Stimulated activated CD8-positive, alpha-beta memory T cell treated with anti-CD3 and anti-CD28 coated beads, Interleukin-7, amount 100 ng/mL, for 4 hours (primary cell): ENCODE results near the gene CRACR2A.

Source experiments
- DNase-seq, 2 donors: peaks; one replicate each; pipeline ENCODE4 v3.0.0-alpha.2; 2020; ENCODE audit warnings: low read depth in 2 of 2

CRACR2A gene

DNA sequence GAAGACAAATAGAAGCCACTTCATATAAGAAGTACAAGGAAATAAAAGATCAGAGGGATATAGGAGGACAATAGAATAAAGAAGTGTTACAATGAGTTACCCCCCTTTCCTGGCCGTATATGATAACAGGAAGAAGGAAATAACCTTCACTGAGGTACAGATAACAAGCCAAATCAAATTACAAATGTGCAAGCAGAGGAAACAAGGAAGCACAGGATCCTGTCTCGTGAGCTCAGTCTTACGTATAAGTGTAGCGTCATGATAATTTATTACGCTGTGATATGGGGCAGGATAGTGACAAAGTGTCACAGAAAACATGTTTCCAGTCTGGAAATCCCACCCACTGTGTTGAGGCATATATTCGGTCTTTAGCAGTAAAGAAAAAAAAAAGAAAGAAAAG lies 26.5 kb downstream of the CRACR2A start:
- DNase-seq = no peak

DNA sequence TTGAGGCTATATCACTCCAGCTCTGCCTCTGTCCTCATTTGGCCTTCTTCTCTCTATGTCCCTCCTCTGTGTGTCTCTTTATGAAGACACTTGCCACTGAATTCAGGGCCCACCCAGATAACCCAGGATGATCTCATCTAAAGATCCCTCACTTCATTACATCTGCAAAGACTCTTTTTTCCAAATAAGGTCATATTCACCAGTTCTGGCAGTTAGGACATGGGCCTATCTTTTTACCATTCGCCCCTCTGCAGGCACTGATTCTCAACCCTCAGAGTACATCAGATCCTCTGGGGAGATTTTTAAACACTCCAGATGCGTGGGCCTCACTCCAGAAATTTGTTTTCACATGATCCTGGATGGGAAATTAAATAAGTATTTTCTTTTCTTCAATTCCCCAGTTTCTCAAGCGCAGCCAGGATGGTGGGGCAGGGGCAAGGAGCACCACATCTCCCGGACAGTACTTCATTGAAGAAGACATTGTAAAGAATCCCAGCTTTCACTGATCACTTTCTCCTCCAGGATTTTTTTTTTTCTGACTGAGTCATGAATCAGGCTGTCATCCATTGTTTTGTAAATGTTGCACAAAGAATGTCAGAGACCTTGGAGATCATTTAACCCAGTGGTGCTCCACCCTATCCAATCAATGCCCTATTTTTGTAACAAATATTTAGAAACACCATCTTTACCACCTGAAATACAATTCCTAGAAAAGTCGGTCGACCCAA lies 27.4 kb downstream of the CRACR2A start:
- DNase-seq = no peak

DNA sequence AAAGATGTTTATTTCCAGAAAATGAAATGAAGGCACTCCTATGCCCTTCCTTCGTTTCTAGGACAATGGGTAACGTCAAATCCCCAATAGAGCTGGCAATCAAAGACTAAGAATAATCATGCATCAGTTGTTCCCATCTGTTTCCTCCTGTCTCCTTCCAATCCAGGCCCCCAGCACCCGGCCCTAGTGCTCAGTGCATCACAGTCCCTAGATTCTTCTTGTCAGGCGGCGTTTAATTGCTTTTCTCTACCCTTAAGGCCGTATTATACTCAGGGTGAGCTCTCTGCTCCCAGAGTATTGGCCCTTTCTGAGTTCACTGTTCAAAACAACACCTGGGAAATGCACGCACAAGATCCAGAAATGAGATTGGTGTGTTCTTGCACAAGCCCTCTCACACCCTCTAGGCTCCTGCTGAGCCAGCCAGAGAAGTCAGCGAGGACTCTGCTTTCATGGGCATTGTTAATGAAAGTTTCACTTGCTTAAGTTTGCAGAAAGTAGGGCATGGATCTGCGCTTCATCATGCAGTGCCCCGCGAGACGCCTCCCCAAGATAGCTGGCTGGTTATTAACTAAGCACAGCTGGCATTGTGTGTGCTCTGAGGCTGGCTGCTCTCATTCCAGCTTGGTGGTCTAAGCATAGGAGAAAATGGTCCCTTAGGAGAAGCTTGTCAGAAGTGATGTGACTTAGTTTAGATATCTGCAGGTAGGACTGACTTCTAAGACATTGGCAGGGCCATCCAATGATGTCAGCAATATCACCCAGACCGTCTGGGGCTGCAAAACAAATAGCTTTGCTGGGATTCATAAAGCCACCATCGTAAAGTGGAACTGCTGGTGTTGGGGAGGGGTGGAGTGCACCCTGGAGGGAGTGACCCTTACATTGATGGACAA lies 28.7 kb downstream of the CRACR2A start:
- DNase-seq = no peak

DNA sequence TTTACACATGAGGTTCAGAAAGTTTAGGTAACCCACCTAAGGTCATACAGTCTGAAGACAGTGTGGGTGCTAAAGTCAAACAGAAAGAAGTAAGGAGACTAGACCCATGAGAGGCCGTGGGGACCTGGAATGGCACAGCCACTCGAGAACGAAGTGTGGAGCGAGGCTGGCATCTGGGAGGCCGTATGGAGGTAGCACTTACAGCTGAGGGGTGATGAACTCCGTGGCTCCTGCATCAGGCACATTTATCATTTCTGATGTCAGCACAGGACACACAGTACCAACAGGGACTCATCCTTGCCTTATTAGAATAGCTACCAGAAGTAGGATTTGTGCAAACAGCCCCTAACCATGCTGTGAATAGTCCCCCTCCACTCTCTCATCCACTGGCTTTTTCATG lies 30.5 kb downstream of the CRACR2A start:
- DNase-seq = no peak

DNA sequence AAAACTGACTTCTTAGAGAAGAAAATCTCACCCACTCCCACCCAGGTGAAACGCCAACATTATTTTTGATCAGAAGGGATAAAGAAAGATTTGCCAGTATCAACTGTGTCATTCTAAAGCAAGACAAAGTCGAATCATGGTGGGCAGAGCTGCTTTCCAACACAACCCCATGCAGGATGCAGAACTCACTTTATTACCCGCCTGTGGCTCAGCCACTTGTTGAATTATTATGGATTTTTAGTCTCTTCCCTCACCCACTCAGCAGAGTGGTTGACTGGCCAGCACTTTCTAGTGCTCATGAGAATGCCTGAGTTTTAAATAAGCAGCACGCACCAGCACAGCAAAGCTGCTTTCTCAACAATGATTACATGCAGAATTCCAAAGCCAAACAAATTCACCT lies 32.1 kb downstream of the CRACR2A start:
- DNase-seq = no peak

DNA sequence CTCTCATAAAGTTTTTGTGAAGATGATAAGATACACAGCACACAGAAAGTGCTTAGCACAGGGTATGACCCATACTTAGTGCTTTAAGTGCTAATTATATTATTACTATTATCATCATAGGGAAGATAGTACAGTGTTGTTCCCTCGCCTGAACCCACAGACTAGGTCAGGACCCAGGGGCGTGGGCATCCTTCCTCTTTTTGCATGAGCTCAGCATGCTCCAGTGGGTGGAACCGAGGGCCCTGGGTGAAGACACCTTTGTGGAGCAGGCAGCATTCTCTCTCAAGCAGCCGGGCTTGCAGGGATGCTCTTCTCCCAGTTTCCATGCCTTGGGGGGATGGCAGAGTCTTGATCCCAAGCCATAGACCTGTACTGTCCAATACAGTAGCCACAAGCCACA lies 34.8 kb downstream of the CRACR2A start:
- no peak for DNase-seq

DNA sequence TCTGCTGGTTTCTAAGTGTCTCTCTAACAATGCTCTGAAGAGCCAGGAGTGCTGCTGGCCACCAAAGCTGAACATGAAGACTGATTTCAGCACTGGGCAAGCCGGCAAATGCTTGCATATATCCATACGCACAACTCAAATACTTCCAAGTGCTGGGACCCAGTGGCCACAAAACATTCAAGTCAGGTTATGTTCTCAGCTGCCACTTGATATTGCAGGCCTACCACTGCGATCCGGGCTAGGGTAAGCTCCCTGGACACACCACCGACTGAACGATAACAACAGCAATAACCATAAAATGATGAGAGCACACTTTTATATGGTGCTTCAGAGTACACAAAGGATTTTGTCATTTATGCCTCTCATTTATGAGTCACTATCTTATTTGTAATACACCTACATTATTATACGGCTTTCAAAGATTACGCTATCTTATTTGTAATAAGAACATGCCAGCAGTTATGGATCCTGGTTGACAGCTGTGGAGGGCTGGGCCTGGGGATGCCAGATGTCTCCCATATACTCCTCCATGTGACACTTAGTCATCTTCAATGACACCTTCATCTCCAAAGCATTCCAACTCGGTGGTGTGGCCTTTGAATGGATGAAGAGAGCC lies 35.5 kb downstream of the CRACR2A start:
- DNase-seq = no peak

DNA sequence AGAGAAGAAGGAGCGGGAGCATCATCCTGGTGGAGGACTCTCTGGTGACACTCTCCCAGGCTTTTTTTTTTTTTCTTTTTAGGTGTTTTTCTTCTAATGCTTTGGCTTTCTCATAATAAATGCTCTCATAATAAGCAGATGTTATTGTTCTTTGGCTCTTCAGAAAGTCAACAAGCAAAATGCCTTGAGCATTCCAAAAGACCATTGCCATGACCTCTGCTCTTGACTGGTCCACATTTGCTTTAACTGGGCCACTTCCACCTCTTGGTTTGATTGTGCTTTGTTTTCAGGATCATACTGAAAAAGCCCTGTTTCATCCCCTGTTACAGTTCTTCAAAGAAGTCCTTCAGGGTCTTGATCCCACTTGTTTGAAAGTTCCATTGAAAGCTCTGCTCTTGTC lies 36.9 kb downstream of the CRACR2A start:
- no peak for DNase-seq

DNA sequence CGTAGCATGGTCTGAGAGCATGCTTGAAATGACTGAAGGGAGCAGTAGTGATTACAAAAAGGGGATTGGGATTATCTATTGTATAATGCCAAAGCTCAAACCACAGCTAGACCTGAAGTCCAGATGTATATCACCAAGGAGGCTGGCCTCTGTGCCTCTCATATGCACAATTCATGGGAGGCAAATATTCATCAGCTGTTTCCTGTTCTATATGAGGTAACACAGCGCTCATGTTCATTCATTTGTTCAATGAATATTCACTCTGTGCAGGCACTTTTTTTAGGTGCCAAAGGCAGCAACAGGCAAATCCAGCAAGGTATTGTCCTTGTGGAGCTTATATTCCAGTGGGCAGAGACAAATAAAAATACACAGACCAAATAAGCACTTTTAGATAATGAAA lies 39.0 kb downstream of the CRACR2A start:
- no peak for DNase-seq

DNA sequence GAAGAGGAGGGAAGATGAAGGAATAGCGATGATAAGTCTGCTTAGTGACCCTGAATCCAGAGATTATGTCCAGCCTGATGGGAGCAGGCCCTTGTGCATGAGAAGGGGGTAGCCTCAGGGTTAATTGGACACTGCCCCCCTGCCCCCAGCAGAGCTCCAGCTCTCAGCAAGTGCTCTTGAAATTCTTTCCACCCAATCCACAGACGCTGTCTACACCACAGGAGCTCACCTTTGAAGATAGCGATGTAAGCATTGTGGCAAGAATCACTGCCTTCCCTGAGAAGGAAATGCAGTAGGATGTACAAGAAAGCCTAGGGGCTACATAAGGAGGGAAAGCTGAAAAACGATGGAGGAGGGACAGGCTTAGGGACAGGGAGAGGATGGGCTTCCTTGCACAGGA lies 39.4 kb downstream of the CRACR2A start:
- DNase-seq = no peak

DNA sequence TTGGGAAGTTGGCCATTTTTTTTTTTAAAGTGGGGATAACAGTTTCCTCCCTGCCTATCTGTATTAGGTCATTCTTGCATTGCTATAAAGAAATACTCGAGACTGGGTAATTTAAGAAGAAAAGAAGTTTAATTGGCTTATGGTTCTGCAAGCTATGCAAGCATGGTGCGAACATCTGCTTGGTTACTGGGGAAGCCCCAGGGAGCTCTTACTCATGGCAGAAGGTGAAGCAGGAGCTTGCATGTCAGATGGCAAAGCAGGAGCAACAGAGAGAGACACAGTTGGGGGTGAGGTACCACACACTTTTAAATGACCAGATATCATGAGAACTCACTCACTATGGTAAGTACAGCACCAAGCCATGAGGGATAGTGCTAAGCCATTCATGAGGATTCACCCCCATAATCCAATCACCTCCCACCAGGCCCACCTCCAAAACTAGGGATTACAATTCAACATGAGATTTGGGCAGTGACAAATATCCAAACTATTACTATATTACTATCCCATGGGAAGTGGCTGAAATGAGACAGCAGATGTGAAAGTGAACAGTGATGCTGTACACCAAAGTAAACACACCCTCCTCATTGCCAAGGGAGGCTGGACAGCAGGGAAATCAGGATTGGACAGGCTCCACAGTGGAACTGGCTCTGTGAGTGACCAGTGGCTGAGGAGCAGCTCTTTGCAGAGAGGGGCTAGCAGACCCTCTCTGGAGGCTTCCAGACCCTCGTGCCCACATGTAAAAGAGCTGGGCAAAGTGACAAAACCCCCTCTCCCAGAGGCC lies 40.5 kb downstream of the CRACR2A start:
- no peak for DNase-seq

DNA sequence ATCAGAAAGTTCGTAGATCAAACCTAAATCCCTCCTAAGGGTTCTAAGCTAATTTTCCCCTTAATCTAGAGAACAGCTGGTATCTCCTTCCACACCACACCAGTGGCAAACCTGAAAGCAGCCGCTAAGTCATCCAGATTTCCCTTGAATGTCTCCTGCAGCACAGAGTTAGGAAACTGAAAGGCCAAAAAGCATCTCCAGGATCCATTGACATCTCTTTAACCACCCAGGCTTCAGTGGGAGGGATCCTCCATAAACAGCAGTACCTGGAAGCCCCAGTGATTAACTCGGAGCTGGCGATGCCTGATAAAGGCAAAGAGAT lies 47.6 kb downstream of the CRACR2A start:
- DNase-seq = no peak

DNA sequence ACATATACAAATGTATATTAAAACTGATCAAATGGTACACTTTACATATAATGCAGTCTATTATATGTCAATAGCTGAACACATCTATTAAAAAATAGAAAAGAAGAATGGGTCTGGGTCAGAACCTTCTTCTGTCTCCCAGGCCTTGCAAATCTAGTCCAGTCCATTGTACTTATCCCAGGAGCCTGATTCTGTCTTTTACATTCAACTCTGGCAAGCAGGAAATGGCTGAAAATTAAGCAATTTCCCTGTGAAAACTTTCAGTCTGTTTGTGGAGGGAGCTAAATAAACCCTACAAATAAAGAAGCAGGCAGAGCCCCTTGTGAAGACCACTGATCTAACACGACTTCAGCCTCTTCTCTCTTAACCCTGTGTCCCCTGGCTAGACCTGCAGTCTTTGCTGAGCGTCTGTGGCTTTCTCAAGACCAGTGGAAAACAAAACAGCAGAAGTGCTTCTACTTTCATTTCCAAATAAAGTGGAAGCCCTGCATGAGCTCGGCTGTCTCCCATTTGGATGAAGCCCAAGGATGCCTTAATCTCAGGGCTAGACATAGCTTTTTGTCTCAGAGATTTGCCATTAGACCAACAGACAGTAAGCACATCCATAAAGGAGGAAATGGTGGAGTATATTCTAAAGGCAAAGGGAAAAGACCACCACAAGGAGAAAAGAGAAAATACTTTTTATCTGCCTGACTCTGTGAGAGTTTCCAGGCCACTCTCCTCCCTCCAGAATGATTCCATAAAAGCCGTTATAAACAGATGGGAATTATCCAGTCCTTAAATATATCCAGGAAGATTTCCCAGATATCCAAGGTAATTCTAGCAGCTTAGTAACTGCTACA lies 48.2 kb downstream of the CRACR2A start:
- no peak for DNase-seq

DNA sequence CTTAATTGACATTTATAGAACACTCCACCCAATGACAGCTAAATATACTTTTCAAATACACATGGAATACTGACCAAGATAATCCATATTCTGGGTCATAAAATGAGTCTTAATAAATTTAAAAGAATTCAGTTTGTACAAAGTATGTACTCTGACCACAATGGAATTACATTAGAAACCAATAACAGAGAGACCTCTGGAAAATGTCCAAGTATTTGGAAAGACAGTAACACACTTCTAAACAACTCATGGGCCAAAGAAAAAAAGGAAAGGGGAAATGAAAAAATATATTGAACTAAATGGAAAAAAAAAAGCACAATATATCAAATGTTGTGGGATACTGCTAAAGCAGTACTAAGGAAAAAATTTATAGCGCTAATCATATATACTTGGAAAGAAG lies 52.0 kb downstream of the CRACR2A start:
- no peak for DNase-seq

DNA sequence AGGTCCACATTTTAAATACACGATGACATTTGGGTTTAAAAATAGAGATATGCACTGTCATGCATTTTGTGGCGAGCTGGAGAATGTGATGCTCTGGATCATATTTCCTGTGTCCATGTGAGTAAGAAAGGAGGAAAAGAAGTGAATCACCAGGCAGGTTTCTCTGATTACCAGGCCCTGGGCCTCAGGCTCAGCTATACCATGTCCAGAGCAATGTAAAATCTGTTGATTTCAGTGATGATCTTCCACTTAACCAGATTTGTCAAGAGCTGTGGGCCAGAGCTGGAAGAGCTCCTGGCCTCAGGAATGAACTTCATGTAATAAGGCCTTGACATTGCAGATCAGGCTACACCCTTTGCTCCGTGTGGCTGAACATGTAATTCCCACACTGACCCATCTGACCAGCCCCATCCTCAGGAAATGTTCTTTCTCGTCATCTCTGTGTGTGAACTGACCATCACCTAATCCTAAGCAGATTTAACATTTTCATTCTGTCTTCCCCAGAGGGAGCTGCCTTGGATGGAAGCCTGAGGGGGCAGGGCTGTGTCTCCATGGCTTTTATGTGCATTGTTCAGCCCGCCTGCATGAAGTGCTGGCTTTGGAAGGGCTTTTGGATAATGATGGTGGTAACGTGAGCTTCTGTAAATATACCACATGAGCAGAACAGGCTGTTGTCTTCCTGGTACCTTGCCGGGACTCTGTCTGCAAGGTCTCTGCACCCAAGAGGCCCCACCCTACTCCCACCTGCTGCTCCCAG lies 54.5 kb downstream of the CRACR2A start:
- no peak for DNase-seq

DNA sequence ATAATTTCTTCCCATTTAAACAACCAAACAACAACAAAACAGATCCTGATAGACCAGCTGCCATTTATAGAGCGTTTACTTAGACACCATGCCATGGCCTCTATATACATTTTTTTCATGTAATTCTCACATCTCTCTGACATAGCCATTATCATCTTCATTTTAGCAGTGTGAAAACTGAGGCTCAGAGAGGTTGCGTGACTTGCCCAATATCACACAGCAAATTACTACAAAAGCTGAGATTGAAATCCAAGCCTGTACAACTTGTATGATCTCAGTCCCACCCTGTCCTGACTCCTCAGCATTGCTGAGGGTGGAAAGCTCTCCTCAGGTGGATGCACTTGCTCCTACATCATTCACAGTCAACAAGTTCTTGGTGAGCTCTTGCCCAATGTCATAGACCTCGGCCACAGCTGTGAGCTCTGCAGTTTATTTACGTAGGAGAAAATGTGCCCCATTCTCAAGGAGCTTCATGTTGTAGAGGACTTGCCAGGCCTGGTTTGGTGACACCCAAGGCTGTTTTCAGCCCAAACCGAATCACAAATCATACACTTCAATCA lies 55.5 kb downstream of the CRACR2A start:
- DNase-seq = no peak

DNA sequence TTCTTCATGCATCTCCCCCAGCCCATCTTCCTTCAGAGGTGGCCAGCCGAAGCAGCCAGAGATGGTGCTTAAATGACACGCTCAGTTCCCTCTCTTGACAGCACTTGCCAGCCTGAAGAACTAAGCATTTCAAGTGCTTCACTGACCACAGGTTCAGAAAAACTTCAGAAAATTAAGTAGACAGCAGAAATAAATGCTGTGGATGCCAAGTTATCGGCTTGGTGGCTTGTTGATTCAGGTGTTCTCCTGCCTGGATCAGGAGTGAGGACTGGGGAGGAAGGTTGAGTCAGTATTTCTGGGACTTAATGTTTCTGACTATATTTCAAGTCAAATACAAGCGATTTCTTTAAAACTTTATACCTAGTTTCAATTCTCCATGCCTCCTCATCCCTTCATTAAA lies 58.2 kb downstream of the CRACR2A start:
- DNase-seq = no peak

DNA sequence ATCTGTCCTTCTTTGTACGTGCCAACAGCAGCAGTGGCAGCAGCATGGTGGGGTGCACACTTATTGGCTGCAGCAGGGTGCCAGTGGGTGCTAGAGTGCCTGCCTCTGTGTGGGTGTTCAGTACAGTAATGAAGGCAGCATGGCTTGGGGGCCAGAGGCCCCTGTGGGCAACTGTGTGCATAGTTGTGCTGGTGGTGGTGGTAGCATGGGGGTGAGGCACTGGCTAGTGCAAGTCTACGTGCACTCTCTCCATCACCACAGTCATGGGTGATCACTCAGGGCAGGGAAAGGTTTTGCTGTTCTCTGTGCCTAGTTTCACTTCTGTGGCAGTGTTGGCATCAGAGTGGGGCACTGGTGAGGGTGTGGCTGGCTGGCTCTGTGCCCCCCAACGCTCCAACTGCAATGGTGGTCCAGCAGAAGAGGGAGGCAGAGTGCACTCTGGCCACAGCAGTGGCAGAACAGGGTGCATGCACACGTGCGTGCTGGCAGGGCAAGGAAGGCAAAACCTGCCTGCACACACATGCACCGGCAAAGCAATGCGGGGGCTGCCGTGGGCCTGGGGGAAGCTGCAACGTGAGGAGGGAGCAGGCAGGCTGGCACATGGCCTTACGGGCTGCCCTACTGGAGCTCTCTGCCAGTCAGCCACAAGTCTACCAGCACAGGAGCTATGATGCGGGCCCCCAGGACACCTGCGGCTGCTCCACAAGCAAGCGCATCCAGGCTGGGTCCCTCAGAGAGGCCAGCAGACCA lies 60.1 kb downstream of the CRACR2A start:
- no peak for DNase-seq

DNA sequence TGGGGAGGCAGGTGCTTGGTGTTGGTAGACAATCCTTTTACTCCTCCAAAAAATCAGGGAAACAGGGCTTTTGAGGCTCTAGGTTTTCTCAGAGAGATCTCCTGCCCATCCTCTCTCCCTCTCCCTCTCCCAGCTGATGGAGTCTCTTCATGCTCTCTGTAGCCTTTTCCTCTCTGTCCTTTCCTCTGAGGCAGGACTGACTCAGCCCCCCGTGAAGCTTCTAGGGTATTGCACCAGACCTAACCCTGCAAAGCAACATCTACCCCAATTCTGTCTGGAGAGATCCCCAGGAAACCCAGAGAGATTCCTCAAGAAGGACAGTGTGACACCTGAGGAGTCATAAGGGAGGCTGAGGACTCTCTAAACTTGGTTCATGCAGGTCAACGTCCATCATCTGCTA lies 66.4 kb downstream of the CRACR2A start:
- DNase-seq = no peak

DNA sequence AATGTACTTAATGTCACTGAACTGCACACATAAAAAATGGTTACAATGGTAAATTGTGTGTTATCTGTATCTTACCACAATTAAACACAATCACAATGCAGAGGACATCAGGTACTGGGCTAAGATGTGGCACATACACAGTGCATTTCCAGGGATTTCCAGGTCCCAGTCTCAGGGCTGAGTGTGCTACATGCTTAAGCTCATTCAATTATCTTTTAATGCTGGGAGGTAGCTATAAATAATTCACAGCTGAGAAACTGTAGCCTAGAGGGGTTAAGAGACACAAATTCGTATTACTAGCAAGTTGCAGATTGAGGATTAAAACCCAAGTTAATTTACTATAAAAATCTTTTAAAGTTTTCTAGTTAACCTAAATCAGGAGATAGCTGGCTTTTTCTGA lies 67.1 kb downstream of the CRACR2A start:
- no peak for DNase-seq
